Ishikawa (cell line): ENCODE measurements around the gene ARRB1.

Experiments
- CEBPB ChIP-seq: IDR thresholded peaks from 2 replicates; pipeline ENCODE4 v1.6.1; 2012
- CREB1 ChIP-seq: IDR thresholded peaks from 2 replicates; pipeline ENCODE4 v1.6.1; 2012; ENCODE audit warnings: low read depth
- EP300 ChIP-seq: IDR thresholded peaks from 2 replicates; pipeline ENCODE4 v1.6.1; 2012; ENCODE audit warnings: borderline replicate concordance
- MAX ChIP-seq: IDR thresholded peaks from 2 replicates; pipeline ENCODE4 v1.6.1; 2012
- NFIC ChIP-seq: IDR thresholded peaks from 2 replicates; pipeline ENCODE4 v1.6.1; 2012
- REST ChIP-seq: IDR thresholded peaks from 2 replicates; pipeline ENCODE4 v1.6.1; 2012; ENCODE audit warnings: low read depth, mild to moderate bottlenecking
- TAF1 ChIP-seq: IDR thresholded peaks from 2 replicates; pipeline ENCODE4 v1.6.1; 2012; ENCODE audit warnings: low read depth, mild to moderate bottlenecking
- TEAD4 ChIP-seq: IDR thresholded peaks from 2 replicates; pipeline ENCODE4 v1.6.1; 2012
- YY1 ChIP-seq: IDR thresholded peaks from 2 replicates; pipeline ENCODE4 v1.6.1; 2012; ENCODE audit warnings: low read depth

GRCh38 chr11:75260396-75261170 lies 90.9 kb downstream of the ARRB1 start:
- TF ChIP-seq TEAD4 = no peak
- no peak for TF ChIP-seq MAX
- no peak for TF ChIP-seq EP300
- no peak for TF ChIP-seq TAF1
- TF ChIP-seq NFIC = no peak
- no peak for TF ChIP-seq CREB1
- TF ChIP-seq CEBPB = no peak
- TF ChIP-seq REST = no peak
- no peak for TF ChIP-seq YY1
